ENCODE data around the gene RFX2. TPM values are rescaled to one million over a fixed set of nuclear protein-coding genes. Genes with fewer than 3 reads are reported as not detected.

The RFX2 gene
- total and polyA plus RNA-seq, 9 of the 15 experiments (the other 6 are each of a cell fraction or from before 2014, with no cell fraction given), result 3.6 to 18.7 (median 8.7) TPM

DNA sequence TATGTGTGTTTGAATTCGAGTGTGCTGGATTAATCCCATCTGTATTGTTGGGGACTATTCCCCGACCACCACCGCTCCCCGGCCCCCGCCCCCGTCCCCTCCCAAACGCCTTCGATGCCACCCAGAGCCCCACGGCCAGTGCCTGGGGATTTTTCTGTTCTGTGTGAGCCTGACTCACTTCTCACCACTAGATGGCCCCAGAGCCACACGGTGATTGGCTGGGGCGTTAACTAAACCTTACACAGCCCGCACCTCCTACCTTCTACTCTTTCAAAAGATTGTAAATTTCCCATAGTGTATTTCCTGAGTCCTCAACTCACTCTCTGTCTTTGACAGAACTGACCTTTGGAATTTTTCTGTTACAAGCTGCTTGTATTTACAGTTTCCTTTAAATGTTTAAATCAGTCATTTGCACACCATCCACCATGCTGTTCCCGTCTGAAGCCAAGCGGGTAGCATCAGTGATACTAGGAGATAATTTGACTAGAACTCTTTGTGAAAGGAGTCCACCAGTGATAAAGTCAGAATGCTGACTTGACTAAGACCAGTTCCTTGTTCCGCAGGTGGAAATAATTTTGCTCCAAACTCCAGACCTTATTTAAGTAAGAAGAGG, 61.4 kb downstream of the RFX2 start (continued):
- no peak for TF ChIP-seq SRF (CRISPR knock-in tag; IDR thresholded peaks at IDR 0.05)
- TF ChIP-seq NFYB (IDR thresholded peaks at IDR 0.05; ENCODE audit: extremely low read depth, insufficient read length), result no peak
- TF ChIP-seq, protein P1, sequence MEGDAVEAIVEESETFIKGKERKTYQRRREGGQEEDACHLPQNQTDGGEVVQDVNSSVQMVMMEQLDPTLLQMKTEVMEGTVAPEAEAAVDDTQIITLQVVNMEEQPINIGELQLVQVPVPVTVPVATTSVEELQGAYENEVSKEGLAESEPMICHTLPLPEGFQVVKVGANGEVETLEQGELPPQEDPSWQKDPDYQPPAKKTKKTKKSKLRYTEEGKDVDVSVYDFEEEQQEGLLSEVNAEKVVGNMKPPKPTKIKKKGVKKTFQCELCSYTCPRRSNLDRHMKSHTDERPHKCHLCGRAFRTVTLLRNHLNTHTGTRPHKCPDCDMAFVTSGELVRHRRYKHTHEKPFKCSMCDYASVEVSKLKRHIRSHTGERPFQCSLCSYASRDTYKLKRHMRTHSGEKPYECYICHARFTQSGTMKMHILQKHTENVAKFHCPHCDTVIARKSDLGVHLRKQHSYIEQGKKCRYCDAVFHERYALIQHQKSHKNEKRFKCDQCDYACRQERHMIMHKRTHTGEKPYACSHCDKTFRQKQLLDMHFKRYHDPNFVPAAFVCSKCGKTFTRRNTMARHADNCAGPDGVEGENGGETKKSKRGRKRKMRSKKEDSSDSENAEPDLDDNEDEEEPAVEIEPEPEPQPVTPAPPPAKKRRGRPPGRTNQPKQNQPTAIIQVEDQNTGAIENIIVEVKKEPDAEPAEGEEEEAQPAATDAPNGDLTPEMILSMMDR (IDR thresholded peaks at IDR 0.05 in 2 of 3, conservative IDR thresholded peaks at IDR 0.05 in 1 of 3; ENCODE audit: insufficient read depth in 2 of 3, low read depth in 1 of 3, low read length in 3 of 3), result peak; percentile 76 to 93 (median 92)
- TF ChIP-seq ZNF778 (CRISPR knock-in tag; IDR thresholded peaks at IDR 0.05), result no peak
- no peak for TF ChIP-seq CBX1 (IDR thresholded peaks at IDR 0.05; ENCODE audit: low read depth)
- no peak for TF ChIP-seq RFX7 (CRISPR knock-in tag; IDR thresholded peaks at IDR 0.05)
- TF ChIP-seq, protein P2, sequence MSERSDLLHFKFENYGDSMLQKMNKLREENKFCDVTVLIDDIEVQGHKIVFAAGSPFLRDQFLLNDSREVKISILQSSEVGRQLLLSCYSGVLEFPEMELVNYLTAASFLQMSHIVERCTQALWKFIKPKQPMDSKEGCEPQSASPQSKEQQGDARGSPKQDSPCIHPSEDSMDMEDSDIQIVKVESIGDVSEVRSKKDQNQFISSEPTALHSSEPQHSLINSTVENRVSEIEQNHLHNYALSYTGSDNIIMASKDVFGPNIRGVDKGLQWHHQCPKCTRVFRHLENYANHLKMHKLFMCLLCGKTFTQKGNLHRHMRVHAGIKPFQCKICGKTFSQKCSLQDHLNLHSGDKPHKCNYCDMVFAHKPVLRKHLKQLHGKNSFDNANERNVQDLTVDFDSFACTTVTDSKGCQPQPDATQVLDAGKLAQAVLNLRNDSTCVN (CRISPR knock-in tag; IDR thresholded peaks at IDR 0.05), result no peak
- TF ChIP-seq, protein P3, sequence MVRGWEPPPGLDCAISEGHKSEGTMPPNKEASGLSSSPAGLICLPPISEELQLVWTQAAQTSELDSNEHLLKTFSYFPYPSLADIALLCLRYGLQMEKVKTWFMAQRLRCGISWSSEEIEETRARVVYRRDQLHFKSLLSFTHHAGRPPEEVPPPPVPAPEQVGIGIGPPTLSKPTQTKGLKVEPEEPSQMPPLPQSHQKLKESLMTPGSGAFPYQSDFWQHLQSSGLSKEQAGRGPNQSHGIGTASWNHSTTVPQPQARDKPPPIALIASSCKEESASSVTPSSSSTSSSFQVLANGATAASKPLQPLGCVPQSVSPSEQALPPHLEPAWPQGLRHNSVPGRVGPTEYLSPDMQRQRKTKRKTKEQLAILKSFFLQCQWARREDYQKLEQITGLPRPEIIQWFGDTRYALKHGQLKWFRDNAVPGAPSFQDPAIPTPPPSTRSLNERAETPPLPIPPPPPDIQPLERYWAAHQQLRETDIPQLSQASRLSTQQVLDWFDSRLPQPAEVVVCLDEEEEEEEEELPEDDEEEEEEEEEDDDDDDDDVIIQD (CRISPR knock-in tag; IDR thresholded peaks at IDR 0.05), result no peak
- TF ChIP-seq SRSF1 (IDR thresholded peaks at IDR 0.05; ENCODE audit: low read depth, low read length), result no peak
- no peak for TF ChIP-seq POLR2AphosphoS5 (IDR thresholded peaks at IDR 0.05; ENCODE audit: control insufficient read depth, insufficient read depth, low read depth, low read length)
- TF ChIP-seq EWSR1 (IDR thresholded peaks at IDR 0.05; ENCODE audit: borderline replicate concordance, low read depth, partially characterized antibody), result no peak
- no peak for TF ChIP-seq BCOR (IDR thresholded peaks at IDR 0.05)
- no peak for TF ChIP-seq ATF7 (IDR thresholded peaks at IDR 0.05)
- TF ChIP-seq NR2C2 (CRISPR knock-in tag; IDR thresholded peaks at IDR 0.05), result no peak
- TF ChIP-seq NR2C2 (tag; IDR thresholded peaks at IDR 0.05), result no peak
- TF ChIP-seq ZFP36 (IDR thresholded peaks at IDR 0.05; ENCODE audit: low read depth, low read length, partially characterized antibody), result peak; percentile 25
- TF ChIP-seq NR2C1 (IDR thresholded peaks at IDR 0.05), result no peak
- no peak for TF ChIP-seq NR2C1 (tag; IDR thresholded peaks at IDR 0.05)
- TF ChIP-seq IFI16 (CRISPR knock-in tag; IDR thresholded peaks at IDR 0.05), result no peak
- no peak for TF ChIP-seq FOXA3 (CRISPR knock-in tag; conservative IDR thresholded peaks at IDR 0.05 in 1 of 2, IDR thresholded peaks at IDR 0.05 in 1 of 2)
- TF ChIP-seq, protein P4, sequence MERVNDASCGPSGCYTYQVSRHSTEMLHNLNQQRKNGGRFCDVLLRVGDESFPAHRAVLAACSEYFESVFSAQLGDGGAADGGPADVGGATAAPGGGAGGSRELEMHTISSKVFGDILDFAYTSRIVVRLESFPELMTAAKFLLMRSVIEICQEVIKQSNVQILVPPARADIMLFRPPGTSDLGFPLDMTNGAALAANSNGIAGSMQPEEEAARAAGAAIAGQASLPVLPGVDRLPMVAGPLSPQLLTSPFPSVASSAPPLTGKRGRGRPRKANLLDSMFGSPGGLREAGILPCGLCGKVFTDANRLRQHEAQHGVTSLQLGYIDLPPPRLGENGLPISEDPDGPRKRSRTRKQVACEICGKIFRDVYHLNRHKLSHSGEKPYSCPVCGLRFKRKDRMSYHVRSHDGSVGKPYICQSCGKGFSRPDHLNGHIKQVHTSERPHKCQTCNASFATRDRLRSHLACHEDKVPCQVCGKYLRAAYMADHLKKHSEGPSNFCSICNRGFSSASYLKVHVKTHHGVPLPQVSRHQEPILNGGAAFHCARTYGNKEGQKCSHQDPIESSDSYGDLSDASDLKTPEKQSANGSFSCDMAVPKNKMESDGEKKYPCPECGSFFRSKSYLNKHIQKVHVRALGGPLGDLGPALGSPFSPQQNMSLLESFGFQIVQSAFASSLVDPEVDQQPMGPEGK (CRISPR knock-in tag; IDR thresholded peaks at IDR 0.05; ENCODE audit: borderline replicate concordance), result no peak
- no peak for TF ChIP-seq ZNF197 (CRISPR knock-in tag; IDR thresholded peaks at IDR 0.05; ENCODE audit: low read depth)
